RWPE1 (cell line): ENCODE measurements around the gene CDADC1.

ENCODE experiments used
- CTCF ChIA-PET: fragments of 350-600 bp; sonication (Branson Sonifier 250); formaldehyde crosslinking; extraction: SDS; loops from one replicate; lab custom pipeline; 2021; lab: Yijun Ruan, JAX
- POLR2A ChIA-PET: fragments of 400-600 bp; formaldehyde crosslinking; extraction: SDS; loops from one replicate; lab custom pipeline; 2020; ENCODE audit warnings: antibody characterized with exemption; ENCODE audit not compliant: low non-redundant PET; lab: Yijun Ruan, JAX
- DNase-seq: peaks from one replicate; pipeline ENCODE4 v3.0.0; 2012; ENCODE audit warnings: low spot score
- H3K27ac ChIP-seq: fragments of 450-650 bp; 2 replicates; pipeline ENCODE4 v1.5.1; 2017
- CTCF ChIP-seq: fragments of 450-650 bp; conservative IDR thresholded peaks from 2 replicates; pipeline ENCODE4 v1.5.1; 2017; ENCODE audit warnings: low read depth, mild to moderate bottlenecking

The CDADC1 gene

DNA sequence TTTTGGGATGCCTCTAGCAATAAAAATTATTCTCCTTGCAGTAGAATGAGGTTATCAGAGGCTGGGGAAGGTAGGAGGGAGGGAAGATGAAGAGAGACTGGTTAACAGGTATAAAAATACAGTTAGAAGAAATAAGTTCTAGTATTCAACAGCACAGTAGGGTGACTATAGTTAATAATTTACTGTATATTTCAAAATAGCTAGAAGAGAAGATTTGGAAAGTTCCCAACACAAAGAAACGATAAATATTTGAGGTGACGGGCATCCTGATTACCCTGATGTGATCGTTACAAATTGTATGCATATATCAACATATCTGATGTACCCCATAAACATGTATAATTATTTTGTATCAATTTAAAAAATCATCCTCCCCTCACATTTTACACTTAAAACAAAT is 93.8 kb downstream of the CDADC1 start:
- ChIA-PET CTCF (no interaction called here), POLR2A (no interaction called here)
- no peak overlapping the region for H3K27ac ChIP-seq
- no peak for TF ChIP-seq CTCF
- DNase-seq: no peak

DNA sequence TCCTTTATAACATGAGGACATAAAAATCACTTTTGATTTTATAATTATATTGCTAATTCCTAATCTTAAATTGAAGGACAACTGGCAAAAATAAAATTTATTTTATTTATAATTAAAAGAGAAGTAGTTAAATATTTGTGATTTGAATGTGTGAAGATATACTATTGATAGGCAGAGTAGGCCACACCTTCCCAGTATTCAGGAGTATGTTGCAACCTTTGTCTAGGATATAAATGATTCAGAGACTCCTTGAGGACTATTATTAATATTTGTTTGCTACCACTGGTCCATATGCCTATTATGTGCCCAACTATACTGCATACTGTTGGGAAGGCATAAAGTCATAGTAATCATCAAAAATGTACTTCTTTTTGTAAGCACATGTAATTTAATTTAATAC is 94.2 kb downstream of the CDADC1 start:
- DNase-seq: no peak
- no peak for TF ChIP-seq CTCF
- POLR2A ChIA-PET: no interaction called here
- H3K27ac ChIP-seq: no peak overlapping the region
- CTCF ChIA-PET: no interaction called here

- POLR2A ChIA-PET: no interaction called here
- H3K27ac ChIP-seq: no peak overlapping the region
- TF ChIP-seq CTCF: no peak
- CTCF ChIA-PET: no interaction called here
- DNase-seq: no peak
These were observed 94.7 kb downstream of the CDADC1 start for GRCh38 chr13:49342454-49342853.
